MCF 10A (cell line): Measurements from ENCODE around the gene GRP. TPM values are rescaled to one million over a fixed set of nuclear protein-coding genes. Genes with fewer than 3 reads are reported as not detected.

Source experiments
- BruUV-seq: library from RNA; stranded (reverse); fragments of 400-500 nt; replicated peaks from 2 replicates; lab custom pipeline; 2021; lab: Mats Ljungman, UMichigan
- CTCF ChIA-PET: fragments of 300-600 bp; sonication (Branson Sonifier 250); formaldehyde crosslinking; extraction: SDS; loops from one replicate; lab custom pipeline; 2021; ENCODE audit warnings: antibody characterized with exemption, inconsistent platforms; lab: Yijun Ruan, JAX
- POLR2A ChIA-PET: fragments of 300-600, 350-650 bp; sonication (Branson Sonifier 250); formaldehyde crosslinking; extraction: SDS; loops from one replicate; lab custom pipeline; 2020; ENCODE audit warnings: antibody characterized with exemption, inconsistent platforms; lab: Yijun Ruan, JAX
- DNase-seq: peaks from one replicate; pipeline ENCODE4 v3.0.0-alpha.2; 2018; ENCODE audit not compliant: unreplicated experiment
- H3K27ac Mint-ChIP-seq: one replicate; pipeline ENCODE4 v1.8.0; 2022; ENCODE audit warnings: mild to moderate bottlenecking, low read depth, mixed read lengths; ENCODE audit not compliant: unreplicated experiment
- H3K27me3 Mint-ChIP-seq: one replicate; pipeline ENCODE4 v1.8.0; 2022; ENCODE audit warnings: mixed read lengths; ENCODE audit not compliant: insufficient read depth, unreplicated experiment
- H3K36me3 Mint-ChIP-seq: one replicate; pipeline ENCODE4 v1.8.0; 2022; ENCODE audit warnings: mild to moderate bottlenecking, moderate library complexity, mixed read lengths; ENCODE audit not compliant: insufficient read depth, unreplicated experiment
- H3K4me1 Mint-ChIP-seq: one replicate; pipeline ENCODE4 v1.8.0; 2022; ENCODE audit warnings: mixed read lengths; ENCODE audit not compliant: insufficient read depth, unreplicated experiment
- H3K4me3 Mint-ChIP-seq: one replicate; pipeline ENCODE4 v1.8.0; 2022; ENCODE audit warnings: mild to moderate bottlenecking, moderate library complexity, mixed read lengths; ENCODE audit not compliant: unreplicated experiment
- H3K9me3 Mint-ChIP-seq: one replicate; pipeline ENCODE4 v1.8.0; 2022; ENCODE audit warnings: mixed read lengths; ENCODE audit not compliant: unreplicated experiment
- intact Hi-C: fragments of 100-400 bp; cut with micrococcal nuclease; formaldehyde crosslinking; loops from 2 replicates; pipeline ENCODE4 v1.14.1; 2022
- total RNA-seq: library from RNA; stranded (reverse); gene quantifications from 2 replicates; pipeline ENCODE4 v1.2.3, GENCODE V29; 2022
- TF ChIP-seq, protein P1 (sequence below): fragments of 200-600 bp; IDR thresholded peaks from one replicate; pipeline ENCODE4 v1.8.0; 2022; ENCODE audit warnings: antibody characterized with exemption, mild to moderate bottlenecking; ENCODE audit not compliant: unreplicated experiment

Gene GRP
- total RNA-seq, 1 experiment from 2014 or later, result not detected

DNA sequence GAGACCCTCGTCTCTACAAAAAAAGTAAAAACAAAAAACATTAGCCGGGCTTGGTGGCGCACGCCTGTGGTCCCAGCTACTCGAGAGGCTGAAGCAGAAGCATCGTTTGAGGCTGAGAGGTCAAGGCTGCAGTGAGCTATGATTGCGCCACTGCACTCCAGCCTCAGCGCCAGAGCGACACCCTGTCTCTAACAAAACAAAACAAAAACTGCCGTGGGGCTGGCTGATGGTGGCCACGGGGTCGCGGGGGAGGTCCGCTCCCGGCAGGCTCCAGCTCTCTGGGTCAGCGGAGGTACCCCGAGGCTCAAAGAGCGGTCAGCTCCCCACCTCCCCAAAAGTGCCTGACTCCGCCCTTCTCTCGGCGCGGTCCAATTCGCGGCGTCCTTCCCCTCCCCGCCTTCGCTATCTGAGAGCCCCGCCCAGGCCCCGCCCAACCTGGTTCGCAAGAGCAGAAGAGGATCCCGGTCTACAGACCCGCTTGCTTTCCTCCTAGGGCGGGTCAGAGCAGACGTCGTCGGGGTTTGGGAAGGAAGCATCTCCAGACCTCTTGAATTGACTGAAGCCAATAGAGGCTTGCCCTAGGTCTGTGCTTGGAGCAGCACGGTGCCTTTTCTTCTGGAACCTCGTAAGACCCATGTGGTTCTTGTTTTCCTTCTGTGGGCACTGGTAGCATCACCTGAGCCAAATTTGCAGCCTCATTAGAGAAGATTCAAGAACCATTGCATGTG lies 45.5 kb downstream of the GRP start:
- CTCF ChIA-PET, result interaction anchor here (0.8 to 1.7 kb wide), 2 partner anchors 12 to 137 kb away, joined by 3 to 6 read pairs; no protein-coding TSS in a partner anchor
- no TSS peak for BruUV-seq
- H3K27ac Mint-ChIP-seq, result no peak overlapping the region
- no peaks in the 10 kb centered on the region for H3K36me3 Mint-ChIP-seq
- intact Hi-C loops, result no loop called here
- TF ChIP-seq, protein P1, sequence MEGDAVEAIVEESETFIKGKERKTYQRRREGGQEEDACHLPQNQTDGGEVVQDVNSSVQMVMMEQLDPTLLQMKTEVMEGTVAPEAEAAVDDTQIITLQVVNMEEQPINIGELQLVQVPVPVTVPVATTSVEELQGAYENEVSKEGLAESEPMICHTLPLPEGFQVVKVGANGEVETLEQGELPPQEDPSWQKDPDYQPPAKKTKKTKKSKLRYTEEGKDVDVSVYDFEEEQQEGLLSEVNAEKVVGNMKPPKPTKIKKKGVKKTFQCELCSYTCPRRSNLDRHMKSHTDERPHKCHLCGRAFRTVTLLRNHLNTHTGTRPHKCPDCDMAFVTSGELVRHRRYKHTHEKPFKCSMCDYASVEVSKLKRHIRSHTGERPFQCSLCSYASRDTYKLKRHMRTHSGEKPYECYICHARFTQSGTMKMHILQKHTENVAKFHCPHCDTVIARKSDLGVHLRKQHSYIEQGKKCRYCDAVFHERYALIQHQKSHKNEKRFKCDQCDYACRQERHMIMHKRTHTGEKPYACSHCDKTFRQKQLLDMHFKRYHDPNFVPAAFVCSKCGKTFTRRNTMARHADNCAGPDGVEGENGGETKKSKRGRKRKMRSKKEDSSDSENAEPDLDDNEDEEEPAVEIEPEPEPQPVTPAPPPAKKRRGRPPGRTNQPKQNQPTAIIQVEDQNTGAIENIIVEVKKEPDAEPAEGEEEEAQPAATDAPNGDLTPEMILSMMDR, result no peak
- no peaks in the 10 kb centered on the region for H3K4me1 Mint-ChIP-seq
- H3K9me3 Mint-ChIP-seq, result no peaks in the 10 kb centered on the region
- no peak overlapping the region for H3K4me3 Mint-ChIP-seq
- no peak for DNase-seq
- POLR2A ChIA-PET, result interaction anchor here (0.6 to 0.7 kb wide), 2 partner anchors 36 to 47 kb away, joined by 3 read pairs; no protein-coding TSS in a partner anchor
- H3K27me3 Mint-ChIP-seq, result peaks cover 81% of the 10 kb centered on the region

DNA sequence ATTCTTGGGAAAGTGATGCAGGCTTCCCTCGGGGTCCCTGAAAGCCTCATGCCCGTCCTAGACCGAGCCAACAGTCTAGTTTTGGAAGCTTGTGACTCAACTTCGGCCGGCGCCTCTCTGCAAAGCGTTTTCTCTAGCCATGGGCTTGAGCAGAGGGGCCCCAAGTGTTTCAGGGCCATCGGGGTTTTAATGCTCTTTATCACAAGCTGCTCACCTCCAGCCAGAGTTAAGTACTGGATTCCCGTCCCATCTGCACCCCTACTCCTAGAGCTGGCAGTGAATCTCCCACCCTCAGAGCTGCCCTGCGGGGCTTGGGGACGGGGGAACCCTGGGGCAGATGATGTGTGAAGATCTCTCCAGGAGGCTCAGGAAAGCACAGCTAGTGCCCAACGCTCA lies 46.0 kb downstream of the GRP start:
- no peak overlapping the region for H3K4me3 Mint-ChIP-seq
- no peak for DNase-seq
- no peaks in the 10 kb centered on the region for H3K36me3 Mint-ChIP-seq
- intact Hi-C loops, result no loop called here
- H3K27me3 Mint-ChIP-seq, result peaks cover 81% of the 10 kb centered on the region
- no peaks in the 10 kb centered on the region for H3K9me3 Mint-ChIP-seq
- POLR2A ChIA-PET, result no interaction called here
- BruUV-seq, result no TSS peak
- TF ChIP-seq, protein P1, result no peak
- no peaks in the 10 kb centered on the region for H3K4me1 Mint-ChIP-seq
- H3K27ac Mint-ChIP-seq, result no peak overlapping the region
- CTCF ChIA-PET, result interaction anchor here (1.7 kb wide), 1 partner anchor 137 kb away, joined by 6 read pairs; no protein-coding TSS in a partner anchor

DNA sequence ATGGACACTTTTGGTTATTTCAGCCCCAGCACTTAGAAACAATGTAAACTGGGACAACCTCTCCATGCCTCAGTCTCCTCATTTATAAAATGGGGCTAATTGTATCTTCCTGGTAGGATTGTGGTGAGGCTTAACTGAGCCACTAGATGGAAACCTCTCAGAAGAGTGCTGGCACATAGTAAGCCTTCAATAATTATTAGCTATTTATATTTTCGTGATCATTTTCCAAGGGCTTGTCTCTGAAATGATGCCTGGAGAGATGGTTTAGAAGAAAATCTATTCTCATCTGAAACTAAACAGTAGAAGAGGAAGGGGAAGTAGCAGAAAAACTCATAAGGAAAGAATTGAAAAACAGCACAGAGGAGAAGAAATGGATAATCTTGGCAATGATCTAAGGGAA lies 46.5 kb downstream of the GRP start:
- H3K36me3 Mint-ChIP-seq, result no peaks in the 10 kb centered on the region
- H3K27ac Mint-ChIP-seq, result no peak overlapping the region
- intact Hi-C loops, result no loop called here
- H3K4me1 Mint-ChIP-seq, result no peaks in the 10 kb centered on the region
- H3K4me3 Mint-ChIP-seq, result no peak overlapping the region
- POLR2A ChIA-PET, result no interaction called here
- H3K9me3 Mint-ChIP-seq, result no peaks in the 10 kb centered on the region
- CTCF ChIA-PET, result interaction anchor here (1.7 kb wide), 1 partner anchor 136 kb away, joined by 6 read pairs; no protein-coding TSS in a partner anchor
- no peak for DNase-seq
- no TSS peak for BruUV-seq
- TF ChIP-seq, protein P1, result no peak
- peaks cover 84% of the 10 kb centered on the region for H3K27me3 Mint-ChIP-seq

DNA sequence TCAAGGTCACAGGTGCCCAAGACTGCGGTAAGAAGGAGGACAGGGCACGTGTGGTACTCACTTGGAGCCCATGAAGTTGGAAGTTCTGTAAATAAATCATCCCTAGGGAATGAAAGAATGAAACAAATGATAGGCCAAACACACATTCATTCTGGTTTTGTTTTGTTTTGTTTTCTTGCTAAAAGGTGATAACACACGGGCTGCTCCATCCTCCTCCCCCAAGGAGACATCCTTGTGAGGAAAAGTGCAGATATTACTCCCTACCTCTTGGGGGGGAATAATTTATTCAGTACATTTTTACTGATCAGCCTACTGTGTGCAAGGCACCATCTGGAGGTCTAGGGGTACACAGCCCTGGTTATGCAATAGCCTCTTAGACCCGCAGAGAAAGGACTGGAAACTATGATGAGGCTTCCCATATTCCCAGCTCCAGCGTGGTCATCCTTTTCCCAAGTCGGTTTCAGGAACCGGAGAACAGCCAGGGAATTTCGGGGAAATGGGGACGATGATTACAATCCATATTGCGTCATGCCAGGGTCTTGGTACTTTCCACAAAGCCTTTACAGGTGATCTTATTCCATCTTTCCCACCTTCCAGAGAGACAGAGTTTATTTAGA lies 47.0 kb downstream of the GRP start:
- H3K9me3 Mint-ChIP-seq, result no peaks in the 10 kb centered on the region
- H3K4me3 Mint-ChIP-seq, result no peak overlapping the region
- intact Hi-C loops, result no loop called here
- H3K27me3 Mint-ChIP-seq, result peaks cover 87% of the 10 kb centered on the region
- H3K27ac Mint-ChIP-seq, result no peak overlapping the region
- no peaks in the 10 kb centered on the region for H3K4me1 Mint-ChIP-seq
- no peak for DNase-seq
- ChIA-PET POLR2A (no interaction called here), CTCF (interaction anchor here (0.7 to 1.7 kb wide), 2 partner anchors 136 to 190 kb away, joined by 6 read pairs; no protein-coding TSS in a partner anchor)
- TF ChIP-seq, protein P1, result no peak
- no peaks in the 10 kb centered on the region for H3K36me3 Mint-ChIP-seq
- no TSS peak for BruUV-seq
